CD14-positive monocyte (primary cell): ENCODE measurements around the gene SOX30. TPM values are rescaled to one million over a fixed set of nuclear protein-coding genes. Genes with fewer than 3 reads are reported as not detected.

Experiments
- DNase-seq, 3 donors: peaks; one replicate each; pipeline ENCODE4 v3.0.0-alpha.2; 2011 to 2022
- H2AFZ ChIP-seq: 2 replicates; pipeline ENCODE4 v1.6.0; 2012; ENCODE audit warnings: mild to moderate bottlenecking, low read depth, low read length, inconsistent platforms; ENCODE audit not compliant: insufficient read depth, poor library complexity, severe bottlenecking
- H3K27ac ChIP-seq, 2 donors: 1 replicate in 1 of 2; 2 replicates in 1 of 2; pipeline ENCODE4 v1.5.1; 2012 to 2013; ENCODE audit warnings: low read length in 2 of 2, control low read depth in 1 of 2, inconsistent platforms in 1 of 2, low read depth in 1 of 2, mild to moderate bottlenecking in 1 of 2
- H3K27me3 ChIP-seq, 2 donors: one replicate each; pipeline versions ENCODE4 v1.6.0 to v1.6.1; 2011 to 2013; ENCODE audit warnings: low read length in 2 of 2; ENCODE audit not compliant: control insufficient read depth in 2 of 2, insufficient read depth in 2 of 2
- H3K36me3 ChIP-seq, 2 donors: replicated peaks in 1 of 2; 1 replicate in 1 of 2; 2 replicates in 1 of 2; pipeline versions ENCODE4 v1.5.1 to v1.6.1; 2012 to 2013; ENCODE audit warnings: low read length in 2 of 2, control low read depth in 1 of 2, inconsistent platforms in 1 of 2, mild to moderate bottlenecking in 1 of 2; ENCODE audit not compliant: insufficient read depth in 2 of 2, control insufficient read depth in 1 of 2
- H3K4me1 ChIP-seq, 2 donors: 1 replicate in 1 of 2; 2 replicates in 1 of 2; pipeline versions ENCODE4 v1.5.1 to v1.6.1; 2012 to 2013; ENCODE audit warnings: low read length in 2 of 2, control low read depth in 1 of 2, inconsistent platforms in 1 of 2, mild to moderate bottlenecking in 1 of 2, moderate library complexity in 1 of 2; ENCODE audit not compliant: insufficient read depth in 2 of 2, control insufficient read depth in 1 of 2
- H3K4me2 ChIP-seq: replicated peaks from 2 replicates; pipeline ENCODE3; 2012; ENCODE audit warnings: low read length, moderate library complexity, mild to moderate bottlenecking; ENCODE audit not compliant: poor library complexity, severe bottlenecking; ENCODE audit errors: extremely low read depth
- H3K4me3 ChIP-seq, 3 experiments: fragments of 200-600 bp in 1 of 3; sonication (generic) in 1 of 3; replicated peaks in 1 of 3; 1 replicate in 2 of 3; 2 replicates in 1 of 3; pipeline ENCODE4 v1.5.1; 2011 to 2013; ENCODE audit warnings: low read length in 3 of 3, mild to moderate bottlenecking in 3 of 3, control low read depth in 2 of 3, low read depth in 2 of 3, inconsistent platforms in 1 of 3, moderate library complexity in 1 of 3
- H3K79me2 ChIP-seq: 2 replicates; pipeline ENCODE4 v1.6.0; 2012; ENCODE audit warnings: mild to moderate bottlenecking, control low read depth, inconsistent platforms, low read length, moderate library complexity; ENCODE audit not compliant: insufficient read depth
- H3K9ac ChIP-seq: 2 replicates; pipeline ENCODE4 v1.6.0; 2017; ENCODE audit warnings: low read length, mild to moderate bottlenecking; ENCODE audit not compliant: insufficient read depth, poor library complexity, severe bottlenecking
- H3K9me3 ChIP-seq, 2 donors: replicated peaks in 1 of 2; 1 replicate in 1 of 2; 2 replicates in 1 of 2; pipeline versions ENCODE4 v1.5.1 to v1.6.1; 2012 to 2013; ENCODE audit warnings: low read length in 2 of 2, control low read depth in 1 of 2; ENCODE audit not compliant: control insufficient read depth in 1 of 2, insufficient read depth in 1 of 2
- H4K20me1 ChIP-seq: 2 replicates; pipeline ENCODE4 v1.6.0; 2012; ENCODE audit warnings: mild to moderate bottlenecking, low read length, control low read depth, moderate library complexity; ENCODE audit not compliant: insufficient read depth
- H3K27ac Mint-ChIP-seq, 7 donors: one replicate each; pipeline ENCODE4 v1.8.0; 2020; ENCODE audit warnings: mild to moderate bottlenecking in 7 of 7, mixed read lengths in 7 of 7, moderate library complexity in 6 of 7, inconsistent platforms in 2 of 7
- H3K27me3 Mint-ChIP-seq, 3 donors: one replicate each; pipeline ENCODE4 v1.8.0; 2021 to 2022; ENCODE audit warnings: low read depth in 3 of 3, mild to moderate bottlenecking in 3 of 3, mixed read lengths in 3 of 3, moderate library complexity in 3 of 3, inconsistent platforms in 1 of 3
- H3K36me3 Mint-ChIP-seq, 2 donors: one replicate each; pipeline ENCODE4 v1.8.0; 2020; ENCODE audit warnings: mixed read lengths in 2 of 2, inconsistent platforms in 1 of 2, mild to moderate bottlenecking in 1 of 2
- H3K4me1 Mint-ChIP-seq: one replicate; pipeline ENCODE4 v1.8.0; 2020; ENCODE audit warnings: mild to moderate bottlenecking, mixed read lengths
- H3K4me3 Mint-ChIP-seq, 2 donors: one replicate each; pipeline ENCODE4 v1.8.0; 2020; ENCODE audit warnings: mild to moderate bottlenecking in 2 of 2, mixed read lengths in 2 of 2, moderate library complexity in 1 of 2
- H3K9me3 Mint-ChIP-seq, 7 donors: one replicate each; pipeline ENCODE4 v1.8.0; 2020 to 2022; ENCODE audit warnings: mixed read lengths in 7 of 7, mild to moderate bottlenecking in 6 of 7, moderate library complexity in 6 of 7, inconsistent platforms in 2 of 7
- WGBS: methylation state at CpG from one replicate; pipeline ENCODE4 v1.1.5; 2013; ENCODE audit warnings: missing lambda C conversion rate; ENCODE audit not compliant: insufficient coverage; 5-methylcytosine and 5-hydroxymethylcytosine counted together
- intact Hi-C, 2 donors: fragments of 100-400 bp; cut with micrococcal nuclease; formaldehyde crosslinking; loops; one replicate each; pipeline versions ENCODE4 v1.15.0 to v1.15.1; 2023
- polyA plus RNA-seq, 3 donors: library from polyadenylated mRNA; depleted of rRNA in 1 of 3; unstranded in 2 of 3; stranded (reverse) in 1 of 3; fragments of 300-500 nt in 2 of 3; fragments of >200 nt in 1 of 3; fragmentation: Illumina TruSeq in 2 of 3; gene quantifications; 1 replicate in 2 of 3; 2 replicates in 1 of 3; pipeline ENCODE4 v1.2.3, GENCODE V29; 2012 to 2021
- TF ChIP-seq, protein P1 (sequence below): fragments of 200-600 bp; IDR thresholded peaks from one replicate; pipeline ENCODE4 v1.8.0; 2022; ENCODE audit warnings: antibody characterized with exemption, mild to moderate bottlenecking

Gene SOX30
- polyA plus RNA-seq, 3 donors = 0.03 to 0.22 (median 0.12) TPM

DNA sequence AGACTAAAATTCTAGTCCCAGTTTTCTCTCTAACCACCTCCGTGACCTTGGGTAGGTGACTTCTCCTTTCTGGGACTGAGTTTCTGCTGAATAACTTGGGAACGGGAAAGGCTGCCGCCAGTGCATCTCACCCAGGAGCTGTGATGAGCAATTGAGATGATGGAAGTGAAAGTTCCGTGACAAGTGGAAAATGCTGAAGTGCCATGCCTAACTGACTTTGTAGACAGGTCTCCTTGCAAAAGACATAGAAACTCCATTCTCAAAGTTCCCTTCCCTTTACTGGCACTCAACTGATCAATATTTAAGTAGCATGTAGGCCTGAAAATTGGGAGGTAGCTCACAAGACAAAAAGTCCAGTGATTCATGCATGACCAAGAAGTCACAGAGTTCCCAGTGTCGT is 70.3 kb downstream of the SOX30 start:
- Histone ChIP-seq H3K27me3 (no peaks in the 10 kb centered on the region), H3K4me2 (peak overlapping the region; percentile 12), H3K4me1 (peaks cover 13 to 18% of the 10 kb centered on the region in 2 donors), H3K27ac (peak overlapping the region in 1 of 2 donors; percentile 50), H3K36me3 (no peaks in the 10 kb centered on the region), H3K4me3 (no peak overlapping the region), H3K79me2 (no peaks in the 10 kb centered on the region), H3K9ac (no peak overlapping the region), H2AFZ (no peak overlapping the region), H3K9me3 (no peaks in the 10 kb centered on the region), H4K20me1 (no peaks in the 10 kb centered on the region)
- Mint-ChIP-seq H3K4me3 (no peak overlapping the region), H3K9me3 (no peaks in the 10 kb centered on the region), H3K36me3 (peaks cover 0 to 3% of the 10 kb centered on the region in 2 donors), H3K27me3 (peaks cover 0 to 2% (median 0%) of the 10 kb centered on the region in 3 donors), H3K27ac (peak overlapping the region in 6 of 7 donors; percentile 7 to 72 (median 42)), H3K4me1 (peaks cover 14% of the 10 kb centered on the region)
- TF ChIP-seq, protein P1, sequence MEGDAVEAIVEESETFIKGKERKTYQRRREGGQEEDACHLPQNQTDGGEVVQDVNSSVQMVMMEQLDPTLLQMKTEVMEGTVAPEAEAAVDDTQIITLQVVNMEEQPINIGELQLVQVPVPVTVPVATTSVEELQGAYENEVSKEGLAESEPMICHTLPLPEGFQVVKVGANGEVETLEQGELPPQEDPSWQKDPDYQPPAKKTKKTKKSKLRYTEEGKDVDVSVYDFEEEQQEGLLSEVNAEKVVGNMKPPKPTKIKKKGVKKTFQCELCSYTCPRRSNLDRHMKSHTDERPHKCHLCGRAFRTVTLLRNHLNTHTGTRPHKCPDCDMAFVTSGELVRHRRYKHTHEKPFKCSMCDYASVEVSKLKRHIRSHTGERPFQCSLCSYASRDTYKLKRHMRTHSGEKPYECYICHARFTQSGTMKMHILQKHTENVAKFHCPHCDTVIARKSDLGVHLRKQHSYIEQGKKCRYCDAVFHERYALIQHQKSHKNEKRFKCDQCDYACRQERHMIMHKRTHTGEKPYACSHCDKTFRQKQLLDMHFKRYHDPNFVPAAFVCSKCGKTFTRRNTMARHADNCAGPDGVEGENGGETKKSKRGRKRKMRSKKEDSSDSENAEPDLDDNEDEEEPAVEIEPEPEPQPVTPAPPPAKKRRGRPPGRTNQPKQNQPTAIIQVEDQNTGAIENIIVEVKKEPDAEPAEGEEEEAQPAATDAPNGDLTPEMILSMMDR = no peak
- WGBS = no CpG with 5 or more reads among the region's 5 CpGs
- peak; percentile 69 to 94 (median 91) for DNase-seq
- intact Hi-C loops = no loop called here

DNA sequence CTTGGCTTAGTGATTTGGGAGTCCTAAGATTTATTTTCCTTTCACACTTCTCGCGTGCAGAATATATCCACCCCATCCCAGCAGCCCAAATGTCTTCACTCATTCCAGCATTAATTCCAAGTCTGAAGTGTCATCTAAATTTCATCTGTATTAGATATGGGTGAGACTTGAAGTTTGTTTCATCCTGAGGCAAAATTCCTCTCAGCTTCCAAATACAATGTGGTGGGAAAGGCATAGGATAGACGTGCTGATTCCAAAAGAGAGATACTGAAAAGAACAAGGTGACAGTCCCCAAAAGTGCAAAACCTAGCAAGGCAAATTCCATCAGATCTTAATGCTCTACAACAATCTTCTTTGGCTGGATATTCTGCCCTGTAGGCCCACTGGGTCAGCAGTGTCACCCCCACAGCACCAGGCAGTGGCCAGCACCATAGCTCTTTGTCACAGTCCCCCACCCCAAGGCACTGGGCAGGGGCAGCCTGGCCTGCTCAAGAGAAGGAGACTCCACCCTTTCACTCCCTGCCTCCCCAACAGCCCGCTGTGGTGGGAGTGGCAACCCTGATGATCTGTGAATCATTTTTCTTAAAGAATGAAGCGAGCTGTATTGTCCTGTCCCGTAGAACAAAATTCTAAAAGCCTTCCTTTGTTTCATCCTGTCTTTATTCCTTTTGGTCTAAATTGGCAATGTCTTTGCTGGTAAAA is 74.0 kb downstream of the SOX30 start:
- Histone ChIP-seq H2AFZ (no peak overlapping the region), H4K20me1 (no peaks in the 10 kb centered on the region), H3K79me2 (peaks cover 20% of the 10 kb centered on the region), H3K9ac (no peak overlapping the region), H3K4me1 (peaks cover 40 to 48% of the 10 kb centered on the region in 2 donors), H3K4me2 (no peak overlapping the region), H3K27ac (no peak overlapping the region), H3K36me3 (no peaks in the 10 kb centered on the region), H3K9me3 (no peaks in the 10 kb centered on the region), H3K27me3 (no peaks in the 10 kb centered on the region), H3K4me3 (no peak overlapping the region)
- Mint-ChIP-seq H3K4me3 (no peak overlapping the region), H3K27ac (no peak overlapping the region), H3K9me3 (no peaks in the 10 kb centered on the region), H3K27me3 (peaks cover 2 to 7% (median 6%) of the 10 kb centered on the region in 3 donors), H3K4me1 (peaks cover 44% of the 10 kb centered on the region), H3K36me3 (peaks cover 0 to 3% of the 10 kb centered on the region in 2 donors)
- intact Hi-C loops = loop anchor here in 1 of 2 donors (10.0 kb wide), 1 partner anchor 87 kb away; no protein-coding TSS in a partner anchor
- WGBS = 100% methylated on average over 2 of the region's 6 CpGs
- DNase-seq = no peak
- TF ChIP-seq, protein P1 = no peak
